CD4-positive, alpha-beta memory T cell (primary cell): Measurements from ENCODE around the gene TRIM42. TPM values are rescaled to one million over a fixed set of nuclear protein-coding genes. Genes with fewer than 3 reads are reported as not detected.

Source experiments
- CTCF ChIA-PET: fragments of 350-600 bp; sonication (Branson Sonifier 250); formaldehyde crosslinking; loops from one replicate; lab custom pipeline; 2021; ENCODE audit warnings: inconsistent platforms; ENCODE audit not compliant: partially characterized antibody; lab: Charles Lee
- POLR2A ChIA-PET: fragments of 350-600 bp; sonication (Branson Sonifier 250); formaldehyde crosslinking; loops from one replicate; lab custom pipeline; 2021; ENCODE audit not compliant: partially characterized antibody; lab: Charles Lee
- DNase-seq, 5 donors: peaks; one replicate each; pipeline versions ENCODE4 v3.0.0 to v3.0.0-alpha.2; 2020 to 2022; ENCODE audit warnings: mixed read lengths in 1 of 5
- H3K27ac ChIP-seq: one replicate; pipeline ENCODE4 v1.7.0; 2013; ENCODE audit warnings: low read depth, low read length
- H3K27me3 ChIP-seq: 2 replicates; pipeline ENCODE4 v1.7.0; 2013; ENCODE audit warnings: mild to moderate bottlenecking, low read length, moderate library complexity; ENCODE audit not compliant: insufficient read depth
- H3K36me3 ChIP-seq: 2 replicates; pipeline ENCODE4 v1.7.0; 2013; ENCODE audit warnings: mild to moderate bottlenecking, low read length, moderate library complexity; ENCODE audit not compliant: insufficient read depth
- H3K4me1 ChIP-seq: 2 replicates; pipeline ENCODE4 v1.7.0; 2013; ENCODE audit warnings: mild to moderate bottlenecking, low read length, moderate library complexity; ENCODE audit not compliant: insufficient read depth
- H3K4me3 ChIP-seq, 2 donors: one replicate each; pipeline ENCODE4 v1.7.0; 2013; ENCODE audit warnings: low read length in 2 of 2, mild to moderate bottlenecking in 1 of 2
- H3K9me3 ChIP-seq, 2 donors: one replicate each; pipeline ENCODE4 v1.7.0; 2013; ENCODE audit warnings: low read length in 2 of 2, control low read depth in 1 of 2; ENCODE audit not compliant: control insufficient read depth in 1 of 2
- H3K27ac Mint-ChIP-seq, 7 donors: one replicate each; pipeline ENCODE4 v1.8.0; 2020 to 2021; ENCODE audit warnings: mixed read lengths in 7 of 7, mild to moderate bottlenecking in 6 of 7, inconsistent platforms in 3 of 7, moderate library complexity in 3 of 7
- H3K27me3 Mint-ChIP-seq, 2 donors: one replicate each; pipeline ENCODE4 v1.8.0; 2020 to 2021; ENCODE audit warnings: mixed read lengths in 2 of 2
- H3K36me3 Mint-ChIP-seq, 2 donors: one replicate each; pipeline ENCODE4 v1.8.0; 2020 to 2021; ENCODE audit warnings: mixed read lengths in 2 of 2, inconsistent platforms in 1 of 2, mild to moderate bottlenecking in 1 of 2
- H3K4me1 Mint-ChIP-seq, 4 donors: one replicate each; pipeline ENCODE4 v1.8.0; 2020 to 2021; ENCODE audit warnings: mixed read lengths in 4 of 4, mild to moderate bottlenecking in 1 of 4
- H3K4me3 Mint-ChIP-seq, 8 donors: one replicate each; pipeline ENCODE4 v1.8.0; 2020 to 2021; ENCODE audit warnings: mixed read lengths in 8 of 8, mild to moderate bottlenecking in 7 of 8, moderate library complexity in 6 of 8, inconsistent platforms in 3 of 8
- H3K9me3 Mint-ChIP-seq, 8 donors: one replicate each; pipeline ENCODE4 v1.8.0; 2020 to 2021; ENCODE audit warnings: mixed read lengths in 8 of 8, mild to moderate bottlenecking in 5 of 8, inconsistent platforms in 3 of 8, moderate library complexity in 1 of 8
- intact Hi-C: fragments of 100-400 bp; cut with micrococcal nuclease; formaldehyde crosslinking; loops from one replicate; pipeline ENCODE4 v1.15.1; 2023
- polyA plus RNA-seq, 2 donors: library from polyadenylated mRNA; unstranded; fragments of 300-500 nt; fragmentation: Illumina TruSeq; gene quantifications; one replicate each; pipeline ENCODE4 v1.2.3, GENCODE V29; 2021
- total RNA-seq, 2 experiments: library from RNA; stranded (reverse); gene quantifications; one replicate each; pipeline ENCODE4 v1.2.3, GENCODE V29; 2021

Gene TRIM42
- total and polyA plus RNA-seq, 4 experiments from 2014 or later = not detected

GRCh38 chr3:140651287-140651686 lies 26.6 kb upstream of the TRIM42 start:
- Histone ChIP-seq H3K9me3 (no peaks in the 10 kb centered on the region), H3K4me3 (no peak overlapping the region), H3K36me3 (no peaks in the 10 kb centered on the region), H3K27me3 (no peaks in the 10 kb centered on the region), H3K4me1 (no peaks in the 10 kb centered on the region), H3K27ac (no peak overlapping the region)
- intact Hi-C loops = no loop called here
- DNase-seq = no peak
- Mint-ChIP-seq H3K4me1 (no peaks in the 10 kb centered on the region), H3K4me3 (no peak overlapping the region), H3K9me3 (peaks cover 0 to 9% (median 4%) of the 10 kb centered on the region in 8 donors), H3K27me3 (peaks cover 0 to 3% of the 10 kb centered on the region in 2 donors), H3K27ac (no peak overlapping the region), H3K36me3 (no peaks in the 10 kb centered on the region)
- POLR2A ChIA-PET = no interaction called here
- CTCF ChIA-PET = no interaction called here

GRCh38 chr3:140655678-140656077 lies 22.2 kb upstream of the TRIM42 start:
- H3K27ac ChIP-seq = no peak overlapping the region
- H3K9me3 ChIP-seq = no peaks in the 10 kb centered on the region
- H3K27me3 ChIP-seq = no peaks in the 10 kb centered on the region
- ChIA-PET CTCF (no interaction called here), POLR2A (no interaction called here)
- no peaks in the 10 kb centered on the region for H3K36me3 ChIP-seq
- no peak for DNase-seq
- Mint-ChIP-seq H3K4me1 (no peaks in the 10 kb centered on the region), H3K27me3 (peaks cover 0 to 3% of the 10 kb centered on the region in 2 donors), H3K27ac (no peak overlapping the region), H3K9me3 (peaks cover 0 to 25% (median 6%) of the 10 kb centered on the region in 8 donors), H3K4me3 (no peak overlapping the region), H3K36me3 (no peaks in the 10 kb centered on the region)
- H3K4me3 ChIP-seq = no peak overlapping the region
- intact Hi-C loops = no loop called here
- H3K4me1 ChIP-seq = no peaks in the 10 kb centered on the region

- H3K27ac Mint-ChIP-seq = no peak overlapping the region
- Histone ChIP-seq H3K4me1 (no peaks in the 10 kb centered on the region), H3K9me3 (no peaks in the 10 kb centered on the region), H3K36me3 (no peaks in the 10 kb centered on the region), H3K27me3 (no peaks in the 10 kb centered on the region), H3K27ac (no peak overlapping the region), H3K4me3 (no peak overlapping the region)
- no peak overlapping the region for H3K4me3 Mint-ChIP-seq
- no peaks in the 10 kb centered on the region for H3K36me3 Mint-ChIP-seq
- H3K9me3 Mint-ChIP-seq = peaks cover 2 to 25% (median 5%) of the 10 kb centered on the region in 8 donors
- CTCF ChIA-PET = no interaction called here
- POLR2A ChIA-PET = no interaction called here
- H3K27me3 Mint-ChIP-seq = peaks cover 0 to 2% of the 10 kb centered on the region in 2 donors
- intact Hi-C loops = no loop called here
- no peak for DNase-seq
- H3K4me1 Mint-ChIP-seq = no peaks in the 10 kb centered on the region
Observed at GRCh38 chr3:140664111-140664510, 13.8 kb upstream of the TRIM42 start.

GRCh38 chr3:140682586-140682985 lies 4.7 kb downstream of the TRIM42 start:
- Mint-ChIP-seq H3K9me3 (peaks cover 0 to 5% (median 0%) of the 10 kb centered on the region in 8 donors), H3K4me1 (no peaks in the 10 kb centered on the region), H3K36me3 (no peaks in the 10 kb centered on the region), H3K27ac (no peak overlapping the region), H3K27me3 (no peaks in the 10 kb centered on the region), H3K4me3 (no peak overlapping the region)
- no peak overlapping the region for H3K27ac ChIP-seq
- no peaks in the 10 kb centered on the region for H3K9me3 ChIP-seq
- ChIA-PET POLR2A (no interaction called here), CTCF (no interaction called here)
- no peaks in the 10 kb centered on the region for H3K4me1 ChIP-seq
- no peaks in the 10 kb centered on the region for H3K27me3 ChIP-seq
- H3K4me3 ChIP-seq = no peak overlapping the region
- DNase-seq = no peak
- intact Hi-C loops = no loop called here
- no peaks in the 10 kb centered on the region for H3K36me3 ChIP-seq

GRCh38 chr3:140686128-140686527 lies 8.3 kb downstream of the TRIM42 start:
- Mint-ChIP-seq H3K36me3 (no peaks in the 10 kb centered on the region), H3K27me3 (no peaks in the 10 kb centered on the region), H3K9me3 (peaks cover 0 to 4% (median 0%) of the 10 kb centered on the region in 8 donors), H3K4me3 (no peak overlapping the region), H3K27ac (no peak overlapping the region), H3K4me1 (no peaks in the 10 kb centered on the region)
- no peak for DNase-seq
- Histone ChIP-seq H3K4me1 (no peaks in the 10 kb centered on the region), H3K27ac (no peak overlapping the region), H3K9me3 (no peaks in the 10 kb centered on the region), H3K36me3 (no peaks in the 10 kb centered on the region), H3K27me3 (no peaks in the 10 kb centered on the region), H3K4me3 (no peak overlapping the region)
- CTCF ChIA-PET = no interaction called here
- intact Hi-C loops = no loop called here
- POLR2A ChIA-PET = no interaction called here

GRCh38 chr3:140686948-140687347 lies 9.1 kb downstream of the TRIM42 start:
- intact Hi-C loops = no loop called here
- no peak overlapping the region for H3K4me3 ChIP-seq
- no peak overlapping the region for H3K27ac Mint-ChIP-seq
- H3K4me1 Mint-ChIP-seq = no peaks in the 10 kb centered on the region
- ChIA-PET POLR2A (no interaction called here), CTCF (no interaction called here)
- no peaks in the 10 kb centered on the region for H3K4me1 ChIP-seq
- H3K27me3 ChIP-seq = no peaks in the 10 kb centered on the region
- no peaks in the 10 kb centered on the region for H3K27me3 Mint-ChIP-seq
- no peaks in the 10 kb centered on the region for H3K9me3 ChIP-seq
- no peaks in the 10 kb centered on the region for H3K36me3 ChIP-seq
- no peak overlapping the region for H3K27ac ChIP-seq
- H3K36me3 Mint-ChIP-seq = no peaks in the 10 kb centered on the region
- no peak for DNase-seq
- H3K9me3 Mint-ChIP-seq = peaks cover 0 to 4% (median 0%) of the 10 kb centered on the region in 8 donors
- no peak overlapping the region for H3K4me3 Mint-ChIP-seq

GRCh38 chr3:140695361-140696061 lies 17.6 kb downstream of the TRIM42 start:
- H3K27ac Mint-ChIP-seq = no peak overlapping the region
- no peaks in the 10 kb centered on the region for H3K36me3 Mint-ChIP-seq
- Histone ChIP-seq H3K9me3 (no peaks in the 10 kb centered on the region), H3K36me3 (no peaks in the 10 kb centered on the region), H3K27ac (no peak overlapping the region), H3K4me1 (no peaks in the 10 kb centered on the region), H3K4me3 (no peak overlapping the region), H3K27me3 (no peaks in the 10 kb centered on the region)
- H3K4me1 Mint-ChIP-seq = no peaks in the 10 kb centered on the region
- peaks cover 0 to 2% of the 10 kb centered on the region in 2 donors for H3K27me3 Mint-ChIP-seq
- CTCF ChIA-PET = no interaction called here
- H3K4me3 Mint-ChIP-seq = no peak overlapping the region
- no peak for DNase-seq
- H3K9me3 Mint-ChIP-seq = no peaks in the 10 kb centered on the region
- POLR2A ChIA-PET = no interaction called here
- intact Hi-C loops = no loop called here
